Tibial nerve (tissue), 4 donors: Measurements from ENCODE around the gene TMEM94. TPM values are rescaled to one million over a fixed set of nuclear protein-coding genes. Genes with fewer than 3 reads are reported as not detected.
A peak's percentile ranks its signal among the peaks of the same experiment; 100 is the strongest.

Experiments
- DNase-seq, 2 donors: peaks; one replicate each; pipeline ENCODE4 v3.0.0-alpha.2; 2019; ENCODE audit warnings: low spot score in 2 of 2
- H3K27ac ChIP-seq, 4 donors: fragments of 200-600 bp; sonication (generic) in 3 of 4; one replicate each; pipeline ENCODE4 v1.5.1; 2017 to 2019; ENCODE audit warnings: mild to moderate bottlenecking in 1 of 4
- H3K27me3 ChIP-seq, 2 donors: fragments of 200-600 bp; sonication (generic) in 1 of 2; one replicate each; pipeline versions ENCODE4 v1.5.1 to v1.6.0; 2017 to 2019
- H3K36me3 ChIP-seq, 3 donors: fragments of 200-600 bp; sonication (generic); one replicate each; pipeline ENCODE4 v1.5.1; 2018 to 2019
- H3K4me1 ChIP-seq, 4 donors: fragments of 200-600 bp; sonication (generic) in 3 of 4; one replicate each; pipeline ENCODE4 v1.5.1; 2017 to 2019
- H3K4me3 ChIP-seq, 4 donors: fragments of 200-600 bp; sonication (generic) in 3 of 4; one replicate each; pipeline ENCODE4 v1.5.1; 2017 to 2019; ENCODE audit warnings: mild to moderate bottlenecking in 1 of 4, moderate library complexity in 1 of 4
- H3K9me3 ChIP-seq, 4 donors: fragments of 200-600 bp; sonication (generic) in 3 of 4; one replicate each; pipeline ENCODE4 v1.5.1; 2017 to 2019
- EP300 ChIP-seq, 2 donors: sonication (generic); formaldehyde crosslinking; IDR thresholded peaks; one replicate each; pipeline ENCODE4 v1.6.1; 2017; ENCODE audit warnings: antibody characterized with exemption in 2 of 2, mild to moderate bottlenecking in 1 of 2
- POLR2A ChIP-seq, 2 donors: fragments of 450-650 bp; IDR thresholded peaks; one replicate each; pipeline ENCODE4 v1.6.1; 2017; ENCODE audit warnings: antibody characterized with exemption in 2 of 2, mild to moderate bottlenecking in 2 of 2, moderate library complexity in 2 of 2
- WGBS, 2 donors: methylation state at CpG; one replicate each; pipeline ENCODE4 v1.1.5; 2018; 5-methylcytosine and 5-hydroxymethylcytosine counted together
- total RNA-seq, 4 donors: library from RNA; depleted of rRNA; stranded (reverse); fragments of >200 nt; gene quantifications; one replicate each; pipeline ENCODE4 v1.1.0, GENCODE V29; 2016
- TF ChIP-seq, protein P1 (sequence below), 5 experiments: fragments of 200-600 bp in 3 of 5; fragments of 450-650 bp in 2 of 5; sonication (generic) in 3 of 5; IDR thresholded peaks; one replicate each; pipeline ENCODE4 v1.5.1; 2016 to 2019; ENCODE audit warnings: antibody characterized with exemption in 5 of 5, mild to moderate bottlenecking in 3 of 5, moderate library complexity in 2 of 5

Gene TMEM94
- total RNA-seq, 4 donors from 2014 or later: 84.3 to 95.1 (median 89.9) TPM

DNA sequence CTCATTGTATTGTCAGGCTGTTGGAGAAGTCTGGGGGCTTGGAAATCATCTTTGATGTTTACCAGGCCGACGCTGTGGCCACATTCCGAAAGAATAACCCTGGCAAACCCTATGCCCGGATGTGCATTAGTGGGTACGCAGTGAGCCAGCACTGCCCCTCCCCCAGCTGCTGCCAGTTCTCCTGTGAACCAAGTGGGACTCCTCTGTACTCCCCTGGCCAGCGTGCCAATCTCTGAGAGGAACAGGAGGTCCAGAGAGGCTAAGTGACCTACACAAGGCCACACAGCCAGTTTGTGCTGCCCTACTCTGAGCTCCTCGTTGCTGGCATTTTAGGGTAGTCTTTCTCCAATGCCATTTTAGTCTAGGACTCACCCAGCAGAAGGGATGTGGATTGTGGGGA is 67.2 kb downstream of the TMEM94 start:
- 85 to 91% methylated on average over 3 to 7 of the region's 7 CpGs for WGBS, 2 donors
- H3K4me3 ChIP-seq: no peak overlapping the region
- TF ChIP-seq POLR2A (IDR thresholded peaks at IDR 0.05) (no peak), EP300 (IDR thresholded peaks at IDR 0.05) (no peak)
- TF ChIP-seq, protein P1, sequence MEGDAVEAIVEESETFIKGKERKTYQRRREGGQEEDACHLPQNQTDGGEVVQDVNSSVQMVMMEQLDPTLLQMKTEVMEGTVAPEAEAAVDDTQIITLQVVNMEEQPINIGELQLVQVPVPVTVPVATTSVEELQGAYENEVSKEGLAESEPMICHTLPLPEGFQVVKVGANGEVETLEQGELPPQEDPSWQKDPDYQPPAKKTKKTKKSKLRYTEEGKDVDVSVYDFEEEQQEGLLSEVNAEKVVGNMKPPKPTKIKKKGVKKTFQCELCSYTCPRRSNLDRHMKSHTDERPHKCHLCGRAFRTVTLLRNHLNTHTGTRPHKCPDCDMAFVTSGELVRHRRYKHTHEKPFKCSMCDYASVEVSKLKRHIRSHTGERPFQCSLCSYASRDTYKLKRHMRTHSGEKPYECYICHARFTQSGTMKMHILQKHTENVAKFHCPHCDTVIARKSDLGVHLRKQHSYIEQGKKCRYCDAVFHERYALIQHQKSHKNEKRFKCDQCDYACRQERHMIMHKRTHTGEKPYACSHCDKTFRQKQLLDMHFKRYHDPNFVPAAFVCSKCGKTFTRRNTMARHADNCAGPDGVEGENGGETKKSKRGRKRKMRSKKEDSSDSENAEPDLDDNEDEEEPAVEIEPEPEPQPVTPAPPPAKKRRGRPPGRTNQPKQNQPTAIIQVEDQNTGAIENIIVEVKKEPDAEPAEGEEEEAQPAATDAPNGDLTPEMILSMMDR (IDR thresholded peaks at IDR 0.05): no peak

GRCh38 chr17:75524269-75524969 is 68.0 kb downstream of the TMEM94 start:
- no peak for DNase-seq
- Histone ChIP-seq H3K27me3 (no peaks in the 10 kb centered on the region), H3K36me3 (peaks cover 0 to 23% (median 0%) of the 10 kb centered on the region in 3 donors), H3K27ac (peak overlapping the region; percentile 26 to 85 (median 80)), H3K9me3 (no peaks in the 10 kb centered on the region), H3K4me1 (peaks cover 0 to 20% (median 8%) of the 10 kb centered on the region in 4 donors), H3K4me3 (peak overlapping the region; percentile 50 to 81 (median 69))
- TF ChIP-seq, protein P1 (IDR thresholded peaks at IDR 0.05): no peak
- no peak for TF ChIP-seq POLR2A (IDR thresholded peaks at IDR 0.05)
- TF ChIP-seq EP300 (IDR thresholded peaks at IDR 0.05): no peak
- 23 to 31% methylated on average over 24 of the region's 24 CpGs for WGBS, 2 donors

More for the DNA sequence above, 67.2 kb downstream of the TMEM94 start:
- H3K36me3 ChIP-seq: peaks cover 0 to 29% (median 0%) of the 10 kb centered on the region in 3 donors
- DNase-seq: no peak
- no peaks in the 10 kb centered on the region for H3K27me3 ChIP-seq
- H3K27ac ChIP-seq: no peak overlapping the region
- H3K4me1 ChIP-seq: peaks cover 0 to 20% (median 8%) of the 10 kb centered on the region in 4 donors
- no peaks in the 10 kb centered on the region for H3K9me3 ChIP-seq

DNA sequence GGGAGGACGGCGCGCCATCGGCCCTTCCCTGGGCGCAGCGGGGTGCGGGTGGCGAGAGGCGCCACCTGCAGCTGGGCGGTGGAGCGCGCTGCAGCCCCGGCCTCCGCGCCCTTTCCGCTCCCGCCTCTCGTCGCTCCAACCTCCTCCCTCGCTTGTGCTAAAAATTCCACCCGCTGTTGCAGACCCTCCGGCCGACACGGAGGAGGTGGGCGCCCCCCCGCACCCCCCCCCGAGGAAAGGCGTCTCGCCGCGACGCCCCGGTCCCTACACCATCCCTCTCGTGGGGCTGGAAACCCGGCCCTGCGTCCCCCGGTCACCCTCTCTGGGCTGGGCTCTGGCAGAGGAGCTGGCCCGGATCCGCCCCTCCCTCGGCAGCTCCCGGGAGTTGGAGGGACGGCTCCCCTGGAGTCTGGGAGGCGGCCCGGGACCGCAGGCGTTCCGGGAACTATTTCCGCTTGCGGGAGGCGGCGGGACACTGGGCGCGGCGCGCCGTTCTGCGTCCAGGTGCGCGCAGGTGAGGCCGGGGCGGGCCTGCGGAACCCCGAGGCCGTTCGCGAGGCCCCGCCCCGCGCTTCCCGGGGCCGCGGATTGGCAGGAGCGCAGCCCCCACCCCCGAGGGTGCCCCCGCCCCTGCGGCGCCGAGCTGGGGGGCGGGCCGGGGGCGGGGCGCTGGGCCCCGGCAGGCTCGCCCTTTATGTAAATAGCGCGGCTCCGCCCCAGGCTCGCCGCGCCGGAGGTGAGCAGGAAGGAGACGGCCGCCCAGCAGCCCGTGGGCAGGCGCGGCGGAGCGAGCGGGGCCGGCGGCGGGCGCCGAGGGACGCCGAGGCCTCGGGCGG is 68.8 kb downstream of the TMEM94 start, which contains the start of gene LLGL2:
TSS of gene LLGL2 (plus strand) at position 728 of the 836 bp plus-strand sequence. CDS start 17,730 bp downstream, outside the sequence.
- Histone ChIP-seq H3K27me3 (no peaks in the 10 kb centered on the region), H3K4me3 (peak within 1 kb of the TSS; percentile 50 to 81 (median 69)), H3K36me3 (peaks cover 0 to 15% (median 0%) of the 10 kb centered on the region in 3 donors), H3K4me1 (peaks cover 0 to 20% (median 8%) of the 10 kb centered on the region in 4 donors), H3K9me3 (no peaks in the 10 kb centered on the region), H3K27ac (peak within 1 kb of the TSS; percentile 26 to 85 (median 80))
- WGBS, 2 donors: 0 to 1% methylated on average over 30 to 59 of the region's 108 CpGs
- TF ChIP-seq EP300 (IDR thresholded peaks at IDR 0.05) (no peak), POLR2A (IDR thresholded peaks at IDR 0.05) (peak in 1 of 2 donors; percentile 28)
- TF ChIP-seq, protein P1 (IDR thresholded peaks at IDR 0.05): peak; percentile 31 to 69 (median 56)
- DNase-seq: peak in 1 of 2 donors; percentile 35

DNA sequence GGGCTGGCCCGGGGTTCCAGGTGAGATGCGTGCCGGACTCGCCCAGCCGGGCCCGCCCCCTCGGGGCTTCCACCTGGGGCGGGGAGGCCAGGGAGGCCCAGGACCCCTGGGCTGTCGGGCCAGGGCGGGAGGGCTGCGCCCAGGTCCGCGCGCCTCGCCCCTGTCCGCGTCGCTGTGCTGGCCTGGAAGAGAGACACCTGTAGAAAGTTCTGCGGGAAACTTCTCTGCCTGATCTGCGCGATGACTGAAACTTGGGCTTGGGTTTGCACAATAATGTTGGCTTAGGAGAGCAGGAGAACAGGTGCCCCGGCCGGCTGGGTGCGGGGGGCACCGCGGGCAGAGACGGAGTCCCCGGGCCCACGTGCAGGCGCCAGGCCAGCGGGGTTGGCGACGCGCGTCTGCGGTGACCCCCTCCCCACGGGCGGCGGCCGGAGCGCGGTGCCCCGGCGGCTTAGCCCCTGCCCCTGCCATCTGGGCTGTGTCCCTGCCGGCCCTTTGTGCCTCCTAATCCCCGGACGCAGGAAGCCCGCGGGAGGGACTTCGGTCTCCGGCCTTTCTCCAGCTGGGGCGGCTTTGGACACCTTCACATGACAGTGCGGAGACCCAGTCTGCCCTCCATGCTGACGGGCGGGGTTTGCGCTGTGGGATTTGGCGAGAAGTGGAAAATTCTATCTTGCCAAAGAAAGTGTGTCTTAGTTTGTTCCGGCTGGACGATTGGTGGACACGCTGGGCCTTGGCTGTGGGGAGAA is 69.5 kb downstream of the TMEM94 start:
- DNase-seq: no peak
- Histone ChIP-seq H3K27me3 (no peaks in the 10 kb centered on the region), H3K36me3 (peaks cover 0 to 13% (median 0%) of the 10 kb centered on the region in 3 donors), H3K9me3 (no peaks in the 10 kb centered on the region), H3K27ac (peak overlapping the region in 2 of 4 donors; percentile 77 to 82), H3K4me3 (peak overlapping the region; percentile 36 to 81 (median 58)), H3K4me1 (peaks cover 0 to 20% (median 8%) of the 10 kb centered on the region in 4 donors)
- TF ChIP-seq, protein P1 (IDR thresholded peaks at IDR 0.05): no peak
- no peak for TF ChIP-seq EP300 (IDR thresholded peaks at IDR 0.05)
- no peak for TF ChIP-seq POLR2A (IDR thresholded peaks at IDR 0.05)
- 4 to 5% methylated on average over 30 to 47 of the region's 60 CpGs for WGBS, 2 donors
